WTC11 (cell line): ENCODE results near the gene RPL6. TPM values are rescaled to one million over a fixed set of nuclear protein-coding genes. Genes with fewer than 3 reads are reported as not detected.

Source experiments
- ATAC-seq: fragments of 200-7000 bp; cut with Tn5 transposase; 2 replicates; pipeline ENCODE4 v1.10.0; 2021; ENCODE audit warnings: mild to moderate bottlenecking, moderate library complexity
- CTCF ChIA-PET: fragments of 300-600 bp; sonication (Branson Sonifier 250); formaldehyde crosslinking; loops from one replicate; lab custom pipeline; 2021; ENCODE audit warnings: antibody characterized with exemption; lab: Charles Lee
- POLR2A ChIA-PET: fragments of 350-600 bp; sonication (Branson Sonifier 250); formaldehyde crosslinking; loops from one replicate; lab custom pipeline; 2021; ENCODE audit warnings: antibody characterized with exemption; lab: Charles Lee
- DNase-seq: peaks from one replicate; pipeline ENCODE4 v3.0.0; 2021; ENCODE audit warnings: low spot score
- H3K27ac Mint-ChIP-seq: 2 replicates; pipeline ENCODE4 v1.8.0; 2021; ENCODE audit warnings: mixed read lengths
- H3K27me3 Mint-ChIP-seq: 2 replicates; pipeline ENCODE4 v1.8.0; 2021; ENCODE audit warnings: low read depth, mild to moderate bottlenecking, moderate library complexity, mixed read lengths
- H3K36me3 Mint-ChIP-seq: 2 replicates; pipeline ENCODE4 v1.8.0; 2021; ENCODE audit warnings: mixed read lengths
- H3K4me1 Mint-ChIP-seq: 2 replicates; pipeline ENCODE4 v1.8.0; 2022; ENCODE audit warnings: mixed read lengths
- H3K4me3 Mint-ChIP-seq: 2 replicates; pipeline ENCODE4 v1.8.0; 2021; ENCODE audit warnings: mild to moderate bottlenecking, moderate library complexity, mixed read lengths
- H3K9me3 Mint-ChIP-seq: 2 replicates; pipeline ENCODE4 v1.8.0; 2021; ENCODE audit warnings: mixed read lengths
- CREB1 ChIP-seq: sonication (generic); formaldehyde crosslinking; IDR thresholded peaks from 2 replicates; pipeline ENCODE4 v1.8.0; 2023; ENCODE audit warnings: mild to moderate bottlenecking, missing genetic modification reagents
- ELF4 ChIP-seq: sonication (generic); formaldehyde crosslinking; IDR thresholded peaks from 2 replicates; pipeline ENCODE4 v1.8.1; 2022; ENCODE audit warnings: low read depth, mild to moderate bottlenecking, moderate library complexity, missing genetic modification reagents
- FOXK1 ChIP-seq: sonication (generic); formaldehyde crosslinking; IDR thresholded peaks from 2 replicates; pipeline ENCODE4 v1.8.0; 2022; ENCODE audit warnings: mild to moderate bottlenecking, moderate library complexity, missing genetic modification reagents
- JAZF1 ChIP-seq: fragments of 250-450 bp; sonication (Bioruptor Pico); IDR thresholded peaks from 2 replicates; pipeline ENCODE4 v1.9.0; 2021; ENCODE audit warnings: moderate library complexity, mild to moderate bottlenecking, inconsistent platforms
- JUN ChIP-seq: sonication (generic); formaldehyde crosslinking; IDR thresholded peaks from 2 replicates; pipeline ENCODE4 v1.8.0; 2023; ENCODE audit warnings: mild to moderate bottlenecking, missing genetic modification reagents
- MYBL2 ChIP-seq: sonication (generic); formaldehyde crosslinking; IDR thresholded peaks from 2 replicates; pipeline ENCODE4 v1.8.1; 2023; ENCODE audit warnings: mild to moderate bottlenecking, moderate library complexity, missing genetic modification reagents
- NFYB ChIP-seq: sonication (generic); formaldehyde crosslinking; conservative IDR thresholded peaks from 2 replicates; pipeline ENCODE4 v1.8.0; 2022; ENCODE audit warnings: low read depth, missing genetic modification reagents
- NR1H2 ChIP-seq: sonication (generic); formaldehyde crosslinking; IDR thresholded peaks from 2 replicates; pipeline ENCODE4 v1.9.0; 2021; ENCODE audit warnings: mild to moderate bottlenecking, moderate library complexity, missing genetic modification reagents
- NR3C1 ChIP-seq: sonication (generic); formaldehyde crosslinking; conservative IDR thresholded peaks from 2 replicates; pipeline ENCODE4 v1.8.1; 2023; ENCODE audit warnings: low read depth, mild to moderate bottlenecking, missing genetic modification reagents
- TEAD4 ChIP-seq: sonication (generic); formaldehyde crosslinking; IDR thresholded peaks from 2 replicates; pipeline ENCODE4 v1.8.0; 2022; ENCODE audit warnings: mild to moderate bottlenecking, missing genetic modification reagents
- ZNF416 ChIP-seq: fragments of 250-450 bp; sonication (Bioruptor Pico); IDR thresholded peaks from 2 replicates; pipeline ENCODE4 v1.9.0; 2021; ENCODE audit warnings: mild to moderate bottlenecking, inconsistent platforms
- ZNF671 ChIP-seq: fragments of 250-450 bp; sonication (Bioruptor Pico); IDR thresholded peaks from 2 replicates; pipeline ENCODE4 v1.8.0; 2021; ENCODE audit warnings: mild to moderate bottlenecking
- total RNA-seq: library from RNA; stranded (reverse); gene quantifications from 3 replicates; pipeline ENCODE4 v1.2.3, GENCODE V29; 2021
- TF ChIP-seq, protein P1 (sequence below): fragments of 250-450 bp; sonication (Bioruptor Pico); IDR thresholded peaks from 2 replicates; pipeline ENCODE4 v1.9.0; 2021; ENCODE audit warnings: mild to moderate bottlenecking, borderline replicate concordance
- TF ChIP-seq, protein P2 (sequence below): fragments of 250-450 bp; sonication (Bioruptor Pico); IDR thresholded peaks from 2 replicates; pipeline ENCODE4 v1.9.0; 2021; ENCODE audit warnings: mild to moderate bottlenecking
- TF ChIP-seq, protein P3 (sequence below): fragments of 250-450 bp; sonication (Bioruptor Pico); IDR thresholded peaks from 2 replicates; pipeline ENCODE4 v2.1.2; 2022; ENCODE audit warnings: mild to moderate bottlenecking, moderate library complexity
- TF ChIP-seq, protein P4 (sequence below): sonication (generic); formaldehyde crosslinking; IDR thresholded peaks from 2 replicates; pipeline ENCODE4 v1.8.0; 2022; ENCODE audit warnings: mild to moderate bottlenecking, missing genetic modification reagents
- TF ChIP-seq, protein P5 (sequence below): fragments of 250-450 bp; sonication (Bioruptor Pico); IDR thresholded peaks from 2 replicates; pipeline ENCODE4 v1.9.0; 2021; ENCODE audit warnings: mild to moderate bottlenecking

RPL6 gene
- total RNA-seq, 1 experiment from 2014 or later, result 1,730 TPM

DNA sequence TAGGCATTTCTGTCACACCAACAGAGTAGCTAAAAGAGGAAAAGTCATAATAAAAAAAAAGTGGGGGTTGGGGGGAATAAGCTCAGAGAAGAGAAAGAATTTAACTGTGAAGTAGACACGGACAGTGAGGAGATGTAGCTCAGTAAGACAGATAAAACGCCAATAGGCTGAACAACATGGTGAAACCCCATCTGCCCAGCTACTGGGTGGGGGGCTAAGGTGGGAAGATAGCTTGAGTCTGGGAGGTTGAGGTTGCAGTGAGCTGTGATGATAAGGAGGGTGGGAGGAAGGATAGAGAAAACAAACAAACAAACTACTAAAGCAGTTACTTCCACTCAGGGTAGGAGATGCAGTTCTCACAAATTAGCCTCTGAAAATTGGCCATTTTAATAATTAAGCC is 52.2 kb downstream of the RPL6 start:
- Mint-ChIP-seq H3K27ac (no peak overlapping the region), H3K4me3 (no peak overlapping the region), H3K36me3 (no peaks in the 10 kb centered on the region), H3K9me3 (no peaks in the 10 kb centered on the region), H3K4me1 (peaks cover 11% of the 10 kb centered on the region), H3K27me3 (no peaks in the 10 kb centered on the region)
- ATAC-seq, result no peak
- POLR2A ChIA-PET, result no interaction called here
- CTCF ChIA-PET, result interaction anchor here (0.9 to 1.5 kb wide), 2 partner anchors 17 to 159 kb away, joined by 3 to 6 read pairs; no protein-coding TSS in a partner anchor
- TF ChIP-seq ZNF671 (no peak), CREB1 (CRISPR knock-in tag) (no peak), MYBL2 (CRISPR knock-in tag) (no peak), NR3C1 (CRISPR knock-in tag) (no peak), NFYB (no peak), FOXK1 (no peak), ELF4 (CRISPR knock-in tag) (no peak), NR1H2 (CRISPR knock-in tag) (no peak), JAZF1 (no peak), JUN (no peak), ZNF416 (CRISPR knock-in tag) (no peak), TEAD4 (CRISPR knock-in tag) (no peak)
- TF ChIP-seq, protein P1, sequence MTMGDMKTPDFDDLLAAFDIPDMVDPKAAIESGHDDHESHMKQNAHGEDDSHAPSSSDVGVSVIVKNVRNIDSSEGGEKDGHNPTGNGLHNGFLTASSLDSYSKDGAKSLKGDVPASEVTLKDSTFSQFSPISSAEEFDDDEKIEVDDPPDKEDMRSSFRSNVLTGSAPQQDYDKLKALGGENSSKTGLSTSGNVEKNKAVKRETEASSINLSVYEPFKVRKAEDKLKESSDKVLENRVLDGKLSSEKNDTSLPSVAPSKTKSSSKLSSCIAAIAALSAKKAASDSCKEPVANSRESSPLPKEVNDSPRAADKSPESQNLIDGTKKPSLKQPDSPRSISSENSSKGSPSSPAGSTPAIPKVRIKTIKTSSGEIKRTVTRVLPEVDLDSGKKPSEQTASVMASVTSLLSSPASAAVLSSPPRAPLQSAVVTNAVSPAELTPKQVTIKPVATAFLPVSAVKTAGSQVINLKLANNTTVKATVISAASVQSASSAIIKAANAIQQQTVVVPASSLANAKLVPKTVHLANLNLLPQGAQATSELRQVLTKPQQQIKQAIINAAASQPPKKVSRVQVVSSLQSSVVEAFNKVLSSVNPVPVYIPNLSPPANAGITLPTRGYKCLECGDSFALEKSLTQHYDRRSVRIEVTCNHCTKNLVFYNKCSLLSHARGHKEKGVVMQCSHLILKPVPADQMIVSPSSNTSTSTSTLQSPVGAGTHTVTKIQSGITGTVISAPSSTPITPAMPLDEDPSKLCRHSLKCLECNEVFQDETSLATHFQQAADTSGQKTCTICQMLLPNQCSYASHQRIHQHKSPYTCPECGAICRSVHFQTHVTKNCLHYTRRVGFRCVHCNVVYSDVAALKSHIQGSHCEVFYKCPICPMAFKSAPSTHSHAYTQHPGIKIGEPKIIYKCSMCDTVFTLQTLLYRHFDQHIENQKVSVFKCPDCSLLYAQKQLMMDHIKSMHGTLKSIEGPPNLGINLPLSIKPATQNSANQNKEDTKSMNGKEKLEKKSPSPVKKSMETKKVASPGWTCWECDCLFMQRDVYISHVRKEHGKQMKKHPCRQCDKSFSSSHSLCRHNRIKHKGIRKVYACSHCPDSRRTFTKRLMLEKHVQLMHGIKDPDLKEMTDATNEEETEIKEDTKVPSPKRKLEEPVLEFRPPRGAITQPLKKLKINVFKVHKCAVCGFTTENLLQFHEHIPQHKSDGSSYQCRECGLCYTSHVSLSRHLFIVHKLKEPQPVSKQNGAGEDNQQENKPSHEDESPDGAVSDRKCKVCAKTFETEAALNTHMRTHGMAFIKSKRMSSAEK (CRISPR knock-in tag), result no peak
- TF ChIP-seq, protein P2, sequence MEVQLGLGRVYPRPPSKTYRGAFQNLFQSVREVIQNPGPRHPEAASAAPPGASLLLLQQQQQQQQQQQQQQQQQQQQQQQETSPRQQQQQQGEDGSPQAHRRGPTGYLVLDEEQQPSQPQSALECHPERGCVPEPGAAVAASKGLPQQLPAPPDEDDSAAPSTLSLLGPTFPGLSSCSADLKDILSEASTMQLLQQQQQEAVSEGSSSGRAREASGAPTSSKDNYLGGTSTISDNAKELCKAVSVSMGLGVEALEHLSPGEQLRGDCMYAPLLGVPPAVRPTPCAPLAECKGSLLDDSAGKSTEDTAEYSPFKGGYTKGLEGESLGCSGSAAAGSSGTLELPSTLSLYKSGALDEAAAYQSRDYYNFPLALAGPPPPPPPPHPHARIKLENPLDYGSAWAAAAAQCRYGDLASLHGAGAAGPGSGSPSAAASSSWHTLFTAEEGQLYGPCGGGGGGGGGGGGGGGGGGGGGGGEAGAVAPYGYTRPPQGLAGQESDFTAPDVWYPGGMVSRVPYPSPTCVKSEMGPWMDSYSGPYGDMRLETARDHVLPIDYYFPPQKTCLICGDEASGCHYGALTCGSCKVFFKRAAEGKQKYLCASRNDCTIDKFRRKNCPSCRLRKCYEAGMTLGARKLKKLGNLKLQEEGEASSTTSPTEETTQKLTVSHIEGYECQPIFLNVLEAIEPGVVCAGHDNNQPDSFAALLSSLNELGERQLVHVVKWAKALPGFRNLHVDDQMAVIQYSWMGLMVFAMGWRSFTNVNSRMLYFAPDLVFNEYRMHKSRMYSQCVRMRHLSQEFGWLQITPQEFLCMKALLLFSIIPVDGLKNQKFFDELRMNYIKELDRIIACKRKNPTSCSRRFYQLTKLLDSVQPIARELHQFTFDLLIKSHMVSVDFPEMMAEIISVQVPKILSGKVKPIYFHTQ (CRISPR knock-in tag), result no peak
- TF ChIP-seq, protein P3, sequence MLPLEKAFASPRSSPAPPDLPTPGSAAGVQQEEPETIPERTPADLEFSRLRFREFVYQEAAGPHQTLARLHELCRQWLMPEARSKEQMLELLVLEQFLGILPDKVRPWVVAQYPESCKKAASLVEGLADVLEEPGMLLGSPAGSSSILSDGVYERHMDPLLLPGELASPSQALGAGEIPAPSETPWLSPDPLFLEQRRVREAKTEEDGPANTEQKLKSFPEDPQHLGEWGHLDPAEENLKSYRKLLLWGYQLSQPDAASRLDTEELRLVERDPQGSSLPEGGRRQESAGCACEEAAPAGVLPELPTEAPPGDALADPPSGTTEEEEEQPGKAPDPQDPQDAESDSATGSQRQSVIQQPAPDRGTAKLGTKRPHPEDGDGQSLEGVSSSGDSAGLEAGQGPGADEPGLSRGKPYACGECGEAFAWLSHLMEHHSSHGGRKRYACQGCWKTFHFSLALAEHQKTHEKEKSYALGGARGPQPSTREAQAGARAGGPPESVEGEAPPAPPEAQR (CRISPR knock-in tag), result no peak
- TF ChIP-seq, protein P4, sequence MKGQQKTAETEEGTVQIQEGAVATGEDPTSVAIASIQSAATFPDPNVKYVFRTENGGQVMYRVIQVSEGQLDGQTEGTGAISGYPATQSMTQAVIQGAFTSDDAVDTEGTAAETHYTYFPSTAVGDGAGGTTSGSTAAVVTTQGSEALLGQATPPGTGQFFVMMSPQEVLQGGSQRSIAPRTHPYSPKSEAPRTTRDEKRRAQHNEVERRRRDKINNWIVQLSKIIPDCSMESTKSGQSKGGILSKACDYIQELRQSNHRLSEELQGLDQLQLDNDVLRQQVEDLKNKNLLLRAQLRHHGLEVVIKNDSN (CRISPR knock-in tag), result no peak
- TF ChIP-seq, protein P5, sequence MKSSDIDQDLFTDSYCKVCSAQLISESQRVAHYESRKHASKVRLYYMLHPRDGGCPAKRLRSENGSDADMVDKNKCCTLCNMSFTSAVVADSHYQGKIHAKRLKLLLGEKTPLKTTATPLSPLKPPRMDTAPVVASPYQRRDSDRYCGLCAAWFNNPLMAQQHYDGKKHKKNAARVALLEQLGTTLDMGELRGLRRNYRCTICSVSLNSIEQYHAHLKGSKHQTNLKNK (CRISPR knock-in tag), result no peak
- DNase-seq, result no peak

Other genes starting within 250 kb of the RPL6 start
- 26.5 to 32.2 TPM (median 31.7 TPM) in 3 replicates for gene HECTD4, start 27.2 kb downstream of the RPL6 start, total RNA-seq
- gene PTPN11, start 9.3 kb upstream of the RPL6 start, total RNA-seq, result 112 TPM in 3 replicates